ENCODE data around the gene NARF. TPM values are rescaled to one million over a fixed set of nuclear protein-coding genes. Genes with fewer than 3 reads are reported as not detected.
A peak's percentile ranks its signal among the peaks of the same experiment; 100 is the strongest.

NARF gene
- total and polyA plus RNA-seq, 2 of the 8 experiments (the other 6 are each of a cell fraction or from before 2014, with no cell fraction given): 97.4 to 131 TPM

DNA sequence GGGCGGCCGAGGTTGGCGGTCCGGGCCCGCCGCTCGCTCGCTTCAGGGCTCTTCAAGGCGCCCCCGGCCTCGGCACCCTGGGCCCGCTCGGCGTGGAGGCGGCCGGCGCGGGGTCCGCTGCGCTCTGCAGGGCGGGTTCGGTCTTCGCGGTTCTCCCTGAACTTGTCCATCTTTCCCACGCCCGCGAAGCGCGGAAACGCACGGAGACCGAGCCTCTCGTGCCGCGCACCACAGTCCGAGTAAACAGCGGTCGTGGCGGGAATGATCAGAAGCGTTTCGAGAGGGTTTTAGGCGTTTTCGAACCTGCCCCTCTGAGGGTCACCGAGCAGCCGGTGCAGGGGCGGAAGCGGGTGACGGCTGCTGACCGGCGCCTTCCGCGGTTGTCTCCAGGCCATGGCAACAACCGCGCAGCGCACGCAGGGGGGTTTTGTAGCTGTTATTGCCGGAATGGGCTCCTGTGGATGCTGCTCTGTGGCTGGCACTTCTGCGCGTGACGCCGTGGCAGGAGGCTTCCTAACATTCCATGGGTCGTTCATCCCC is 414 bp downstream of the NARF start:
- peak overlapping the region; percentile 77 to 86 (median 81) for H3K4me3 ChIP-seq (ENCODE audit: extremely low read depth in 1 of 4, insufficient read depth in 2 of 4, low read depth in 3 of 4, low read length in 4 of 4)
- no peak overlapping the region for H4K91ac ChIP-seq (replicated peaks; ENCODE audit: insufficient read length, low read length)
- peak overlapping the region; percentile 86 to 99 for H3K4me2 ChIP-seq (ENCODE audit: insufficient read depth in 1 of 2, low read depth in 2 of 2, low read length in 2 of 2)
- H2AFZ ChIP-seq (ENCODE audit: low read length): no peak overlapping the region; the same call in 1 of the 2 replicates
- H3K4ac ChIP-seq (replicated peaks; ENCODE audit: insufficient read length, low read depth, low read length): no peak overlapping the region
- ChIA-PET CTCF (ENCODE audit: partially characterized antibody) (interaction anchor here (0.8 kb wide), 1 partner anchor 69 kb away, joined by 4 read pairs; no protein-coding TSS in a partner anchor), POLR2A (ENCODE audit: partially characterized antibody) (interaction anchor here (0.7 to 1.8 kb wide), 2 partner anchors 20 to 25 kb away, joined by 3 to 5 read pairs; no protein-coding TSS in a partner anchor)
- 0 out of 2 replicates have a peak, but pooled peaks cover 4% of the 10 kb centered on the region for H3K79me1 ChIP-seq (ENCODE audit: low read depth, low read length)
- peaks cover 0 to 8% (median 3%) of the 10 kb centered on the region in 4 experiments; a peak in 4 of 7 replicates for H3K4me1 ChIP-seq (replicated peaks in 1 of 4; ENCODE audit: control insufficient read depth in 3 of 4, insufficient read depth in 4 of 4, low read length in 3 of 4)
- H3K18ac ChIP-seq (ENCODE audit: extremely low read depth, low read length): no peak overlapping the region; the same call in 1 of the 2 replicates
- peaks cover 2 to 3% of the 10 kb centered on the region in 2 experiments; a peak in 2 of 4 replicates for H3K9me3 ChIP-seq (ENCODE audit: insufficient read depth in 2 of 2, low read depth in 1 of 2, low read length in 1 of 2)
- peak overlapping the region; percentile 58 for H4K5ac ChIP-seq (ENCODE audit: insufficient read length, low read depth, low read length)
- no peak overlapping the region for H2BK12ac ChIP-seq (ENCODE audit: low read depth, low read length)
- H3K9ac ChIP-seq (replicated peaks in 1 of 4; ENCODE audit: extremely low read depth in 1 of 4, low read depth in 3 of 4, low read length in 3 of 4): peak overlapping the region; percentile 62 to 77 (median 68)
- H3K14ac ChIP-seq (ENCODE audit: insufficient read length): no peak overlapping the region
- no peak overlapping the region for H3K23ac ChIP-seq (ENCODE audit: insufficient read length)
- peaks cover 2% of the 10 kb centered on the region; the same call in 1 of the 2 replicates for H3K23me2 ChIP-seq (ENCODE audit: low read depth, low read length)
- no peak overlapping the region for H2BK15ac ChIP-seq (ENCODE audit: low read length)
- FAIRE-seq (no peak), DNase-seq (ENCODE audit: low read depth in 1 of 2, low spot score in 2 of 2) (no peak)
- no peak overlapping the region for H2AK5ac ChIP-seq (ENCODE audit: low read depth, low read length)
- no peak overlapping the region for H3K27ac ChIP-seq (ENCODE audit: low read depth, low read length)
- H4K20me1 ChIP-seq (replicated peaks in 1 of 2; ENCODE audit: control insufficient read depth in 1 of 2, insufficient read depth in 2 of 2, low read length in 2 of 2): peaks cover 3 to 11% of the 10 kb centered on the region in 2 experiments
- peak overlapping the region; percentile 6 for H3K56ac ChIP-seq (replicated peaks; ENCODE audit: insufficient read length, low read depth, low read length)
- no peak overlapping the region for H2BK120ac ChIP-seq (replicated peaks; ENCODE audit: low read depth, low read length)
- peaks cover 0 to 3% of the 10 kb centered on the region in 2 experiments; a peak in 1 of 4 replicates for H3K79me2 ChIP-seq (ENCODE audit: control insufficient read depth in 1 of 2, insufficient read depth in 2 of 2, low read length in 2 of 2)
- peaks cover 6 to 13% (median 11%) of the 10 kb centered on the region in 4 experiments; a peak in 7 of 8 replicates for H3K36me3 ChIP-seq (ENCODE audit: control insufficient read depth in 2 of 4, insufficient read depth in 4 of 4, low read length in 3 of 4)
- H2BK5ac ChIP-seq (ENCODE audit: low read depth, low read length): no peak overlapping the region
- WGBS, 2 experiments (ENCODE audit: extremely low coverage in 1 of 2, insufficient coverage in 1 of 2, insufficient read length in 1 of 2, insufficient replicate concordance in 2 of 2, low coverage in 1 of 2, low lambda C conversion rate in 2 of 2, missing lambda C conversion rate in 1 of 2): 3% methylated on average over 47 of the region's 62 CpGs; no CpG with 5 or more reads in 1 of the 2 experiments
- no peaks in the 10 kb centered on the region for H3K27me3 ChIP-seq (replicated peaks in 1 of 4; ENCODE audit: control insufficient read depth in 3 of 4, extremely low read depth in 1 of 4, insufficient read depth in 3 of 4, low read length in 3 of 4)
- peak overlapping the region; percentile 83; the same call in 1 of the 2 replicates for H4K8ac ChIP-seq (ENCODE audit: extremely low read depth, insufficient read depth, low read length)
- H2BK20ac ChIP-seq (ENCODE audit: low read length): no peak overlapping the region
- TF ChIP-seq SP4 (IDR thresholded peaks at IDR 0.05; ENCODE audit: low read length) (no peak), CHD1 (IDR thresholded peaks at IDR 0.05; ENCODE audit: low read depth, low read length) (no peak), HDAC2 (IDR thresholded peaks at IDR 0.05; ENCODE audit: borderline replicate concordance in 1 of 2, low read depth in 2 of 2, low read length in 2 of 2) (no peak), EGR1 (IDR thresholded peaks at IDR 0.05; ENCODE audit: borderline replicate concordance, low read depth, low read length) (no peak), NRF1 (IDR thresholded peaks at IDR 0.05; ENCODE audit: low read depth, low read length) (no peak), SP1 (IDR thresholded peaks at IDR 0.05; ENCODE audit: low read depth, low read length) (no peak), TBP (IDR thresholded peaks at IDR 0.05; ENCODE audit: low read depth, low read length) (no peak)
- TF ChIP-seq, protein P1, sequence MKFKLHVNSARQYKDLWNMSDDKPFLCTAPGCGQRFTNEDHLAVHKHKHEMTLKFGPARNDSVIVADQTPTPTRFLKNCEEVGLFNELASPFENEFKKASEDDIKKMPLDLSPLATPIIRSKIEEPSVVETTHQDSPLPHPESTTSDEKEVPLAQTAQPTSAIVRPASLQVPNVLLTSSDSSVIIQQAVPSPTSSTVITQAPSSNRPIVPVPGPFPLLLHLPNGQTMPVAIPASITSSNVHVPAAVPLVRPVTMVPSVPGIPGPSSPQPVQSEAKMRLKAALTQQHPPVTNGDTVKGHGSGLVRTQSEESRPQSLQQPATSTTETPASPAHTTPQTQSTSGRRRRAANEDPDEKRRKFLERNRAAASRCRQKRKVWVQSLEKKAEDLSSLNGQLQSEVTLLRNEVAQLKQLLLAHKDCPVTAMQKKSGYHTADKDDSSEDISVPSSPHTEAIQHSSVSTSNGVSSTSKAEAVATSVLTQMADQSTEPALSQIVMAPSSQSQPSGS (IDR thresholded peaks at IDR 0.05; ENCODE audit: low read length): no peak
- TF ChIP-seq, protein P2, sequence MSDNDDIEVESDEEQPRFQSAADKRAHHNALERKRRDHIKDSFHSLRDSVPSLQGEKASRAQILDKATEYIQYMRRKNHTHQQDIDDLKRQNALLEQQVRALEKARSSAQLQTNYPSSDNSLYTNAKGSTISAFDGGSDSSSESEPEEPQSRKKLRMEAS (IDR thresholded peaks at IDR 0.05): no peak
- TF ChIP-seq, protein P3, sequence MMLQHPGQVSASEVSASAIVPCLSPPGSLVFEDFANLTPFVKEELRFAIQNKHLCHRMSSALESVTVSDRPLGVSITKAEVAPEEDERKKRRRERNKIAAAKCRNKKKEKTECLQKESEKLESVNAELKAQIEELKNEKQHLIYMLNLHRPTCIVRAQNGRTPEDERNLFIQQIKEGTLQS (IDR thresholded peaks at IDR 0.05; ENCODE audit: insufficient read depth, low read depth, low read length): no peak
